Astrocyte of the hippocampus (primary cell): ENCODE measurements around the gene AKT3.

Source experiments
- DNase-seq: peaks from one replicate; pipeline ENCODE4 v3.0.0; 2011; ENCODE audit warnings: low read depth, low spot score

AKT3 gene

GRCh38 chr1:243489158-243489527 is 360.9 kb downstream of the AKT3 start:
- DNase-seq = no peak

- no peak for DNase-seq
Observed at GRCh38 chr1:243488459-243489157, 361.4 kb downstream of the AKT3 start.

- DNase-seq = no peak
Observed at GRCh38 chr1:243487649-243488227, 362.3 kb downstream of the AKT3 start.

- DNase-seq = no peak
Observed at GRCh38 chr1:243487036-243487648, 362.9 kb downstream of the AKT3 start.

- DNase-seq = no peak
Observed at GRCh38 chr1:243483952-243484351, 366.1 kb downstream of the AKT3 start.

GRCh38 chr1:243483071-243483771 is 366.8 kb downstream of the AKT3 start:
- peak; percentile 57 for DNase-seq

- peak; percentile 79 for DNase-seq
Observed at GRCh38 chr1:243482141-243483022, 367.7 kb downstream of the AKT3 start.

GRCh38 chr1:243481101-243481500 is 368.9 kb downstream of the AKT3 start:
- no peak for DNase-seq

- DNase-seq = no peak
Observed at GRCh38 chr1:243477731-243478290, 372.2 kb downstream of the AKT3 start.

- peak; percentile 87 for DNase-seq
Observed at GRCh38 chr1:243475966-243476365, 374.1 kb downstream of the AKT3 start.

GRCh38 chr1:243474906-243475305 is 375.1 kb downstream of the AKT3 start:
- no peak for DNase-seq

GRCh38 chr1:243474136-243474881 is 375.7 kb downstream of the AKT3 start:
- peak; percentile 56 for DNase-seq

- peak; percentile 56 for DNase-seq
Observed at GRCh38 chr1:243473227-243474135, 376.6 kb downstream of the AKT3 start.

GRCh38 chr1:243471754-243472745 is 378.0 kb downstream of the AKT3 start:
- no peak for DNase-seq

- no peak for DNase-seq
Observed at GRCh38 chr1:243471026-243471685, 378.9 kb downstream of the AKT3 start.

- peak; percentile 51 for DNase-seq
Observed at GRCh38 chr1:243470502-243470901, 379.5 kb downstream of the AKT3 start.

GRCh38 chr1:243469497-243469896 is 380.5 kb downstream of the AKT3 start:
- DNase-seq = no peak

- DNase-seq = no peak
Observed at GRCh38 chr1:243465738-243466137, 384.3 kb downstream of the AKT3 start.
